ENCODE results near the gene LY6G5B.

LY6G5B gene

DNA sequence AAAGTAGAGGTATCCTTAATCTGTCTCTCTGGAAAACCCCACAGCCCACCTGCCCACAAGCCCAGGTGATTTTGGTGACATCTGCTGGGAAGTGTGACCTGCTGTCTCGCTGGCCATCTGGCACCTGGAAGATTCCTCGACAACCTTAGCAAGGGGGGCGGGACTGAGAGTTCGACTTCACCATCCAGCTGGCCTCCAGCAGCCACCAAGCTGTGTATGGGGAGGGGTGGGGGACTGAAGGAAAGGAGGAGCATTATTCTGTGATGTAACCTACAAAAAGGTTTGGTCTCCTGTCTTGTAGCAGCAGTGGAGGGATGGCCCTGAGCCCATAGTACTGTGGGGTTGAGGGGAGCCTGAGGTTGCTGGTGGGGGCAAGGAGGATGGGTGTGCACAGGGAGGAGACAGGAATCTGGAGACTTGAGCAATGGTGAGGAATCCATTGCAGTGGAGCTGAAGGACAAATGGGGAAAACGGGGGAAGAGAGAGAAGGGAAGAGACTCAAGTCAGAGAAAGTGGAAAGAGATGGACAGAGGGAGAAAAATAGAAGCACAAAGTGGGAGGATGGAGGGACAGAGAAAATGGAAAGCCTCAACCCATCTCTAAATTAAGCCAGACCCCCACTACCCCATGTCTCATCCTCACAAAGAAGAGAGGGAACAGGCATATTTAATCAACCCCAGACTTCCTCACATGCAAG is 40.9 kb downstream of the LY6G5B start:
- Histone ChIP-seq H3K4me3 (no peak overlapping the region), H3K27ac (no peak overlapping the region), H3K36me3 (ENCODE audit: insufficient read depth, low read length) (no peaks in the 10 kb centered on the region), H3K9me3 (ENCODE audit: low read depth, low read length) (no peaks in the 10 kb centered on the region), H3K9ac (ENCODE audit: insufficient read length) (no peak overlapping the region)
- no peak for TF ChIP-seq FOXP2 (optimal IDR thresholded peaks at IDR 0.05; ENCODE audit: control extremely low read depth, extremely low read length, insufficient read depth)
- no peak for TF ChIP-seq POLR2AphosphoS5 (IDR thresholded peaks at IDR 0.05; ENCODE audit: borderline replicate concordance, low read depth, low read length)
- TF ChIP-seq EZH2 (IDR thresholded peaks at IDR 0.05): no peak
- DNase-seq (ENCODE audit: low read depth, low spot score): no peak

DNA sequence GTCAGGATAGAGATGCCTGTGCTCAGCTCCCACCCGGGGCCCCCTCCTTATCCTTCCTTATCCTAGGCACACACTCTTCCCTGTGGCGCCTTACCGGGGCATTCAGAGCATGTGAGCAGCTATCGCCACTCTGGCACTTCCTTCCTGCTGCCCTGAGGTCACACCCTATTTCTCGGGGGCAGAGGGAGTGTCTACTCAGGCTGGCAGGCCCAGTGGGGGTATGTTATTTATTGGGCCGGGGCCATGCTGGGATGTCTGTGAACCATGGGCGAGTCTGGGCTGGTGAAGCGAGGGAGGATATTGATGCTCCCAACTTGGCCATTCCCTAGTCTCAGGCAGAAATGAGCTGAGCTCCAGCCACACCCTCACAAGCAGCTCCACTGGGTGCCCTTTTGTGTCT is 41.5 kb downstream of the LY6G5B start:
- TF ChIP-seq POLR2AphosphoS5 (IDR thresholded peaks at IDR 0.05; ENCODE audit: borderline replicate concordance, low read depth, low read length) (no peak), FOXP2 (optimal IDR thresholded peaks at IDR 0.05; ENCODE audit: control extremely low read depth, extremely low read length, insufficient read depth) (no peak), EZH2 (IDR thresholded peaks at IDR 0.05) (no peak)
- H3K27ac ChIP-seq: no peak overlapping the region
- H3K9me3 ChIP-seq (ENCODE audit: low read depth, low read length): no peaks in the 10 kb centered on the region
- DNase-seq (ENCODE audit: low read depth, low spot score): no peak
- no peak overlapping the region for H3K4me3 ChIP-seq
- no peaks in the 10 kb centered on the region for H3K36me3 ChIP-seq (ENCODE audit: insufficient read depth, low read length)
- H3K9ac ChIP-seq (ENCODE audit: insufficient read length): no peak overlapping the region

DNA sequence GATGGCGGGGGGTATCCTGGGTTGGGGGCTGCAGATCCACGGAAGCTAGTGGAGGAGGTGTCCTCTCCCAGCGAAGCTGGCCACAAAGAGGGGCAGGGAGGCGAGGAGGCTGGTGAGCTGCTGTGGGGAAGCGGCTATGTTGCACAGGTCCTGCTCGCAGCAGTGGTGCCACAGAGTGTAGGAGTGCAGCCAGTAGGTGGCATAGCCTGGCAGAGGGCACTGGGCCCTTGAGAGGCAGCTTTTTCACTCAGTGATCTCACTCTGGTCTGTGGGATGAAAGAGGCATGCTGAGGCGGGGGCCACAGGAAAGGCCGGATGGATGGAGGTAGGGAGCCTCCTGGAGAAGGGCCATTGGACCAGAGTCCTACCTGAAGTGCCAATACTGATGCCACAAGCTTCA is 42.5 kb downstream of the LY6G5B start:
- no peaks in the 10 kb centered on the region for H3K9me3 ChIP-seq (ENCODE audit: low read depth, low read length)
- TF ChIP-seq FOXP2 (optimal IDR thresholded peaks at IDR 0.05; ENCODE audit: control extremely low read depth, extremely low read length, insufficient read depth) (no peak), POLR2AphosphoS5 (IDR thresholded peaks at IDR 0.05; ENCODE audit: borderline replicate concordance, low read depth, low read length) (no peak), EZH2 (IDR thresholded peaks at IDR 0.05) (no peak)
- no peak overlapping the region for H3K9ac ChIP-seq (ENCODE audit: insufficient read length)
- H3K27ac ChIP-seq: no peak overlapping the region
- no peak overlapping the region for H3K4me3 ChIP-seq
- DNase-seq (ENCODE audit: low read depth, low spot score): no peak
- H3K36me3 ChIP-seq (ENCODE audit: insufficient read depth, low read length): no peaks in the 10 kb centered on the region

DNA sequence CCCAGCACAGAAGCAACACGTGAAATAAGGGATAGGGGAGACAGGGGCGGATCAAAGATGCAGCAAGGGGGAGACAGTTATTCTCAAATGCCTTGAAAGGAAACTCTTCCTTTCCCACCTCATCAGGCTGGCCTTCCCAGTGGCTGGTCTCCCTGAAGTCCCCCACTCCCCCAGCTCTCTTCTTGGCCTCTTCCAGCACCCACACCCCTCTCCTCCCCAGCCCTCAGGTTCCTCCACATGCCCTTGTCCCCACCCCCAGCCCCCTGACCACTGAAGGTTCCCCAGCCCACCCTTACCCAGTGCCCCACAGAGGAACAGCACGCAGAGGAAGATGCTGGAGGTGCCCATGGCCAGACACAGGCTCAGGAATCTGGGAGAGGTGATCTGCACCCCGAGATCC is 43.7 kb downstream of the LY6G5B start:
- H3K4me3 ChIP-seq: peak overlapping the region; percentile 37
- H3K36me3 ChIP-seq (ENCODE audit: insufficient read depth, low read length): no peaks in the 10 kb centered on the region
- TF ChIP-seq FOXP2 (optimal IDR thresholded peaks at IDR 0.05; ENCODE audit: control extremely low read depth, extremely low read length, insufficient read depth) (no peak), POLR2AphosphoS5 (IDR thresholded peaks at IDR 0.05; ENCODE audit: borderline replicate concordance, low read depth, low read length) (no peak), EZH2 (IDR thresholded peaks at IDR 0.05) (no peak)
- H3K9me3 ChIP-seq (ENCODE audit: low read depth, low read length): no peaks in the 10 kb centered on the region
- no peak for DNase-seq (ENCODE audit: low read depth, low spot score)
- peak overlapping the region; percentile 71 for H3K9ac ChIP-seq (ENCODE audit: insufficient read length)
- H3K27ac ChIP-seq: peak overlapping the region; percentile 86

- Histone ChIP-seq H3K9ac (ENCODE audit: insufficient read length) (peak overlapping the region; percentile 71), H3K27ac (peak overlapping the region; percentile 86), H3K9me3 (ENCODE audit: low read depth, low read length) (no peaks in the 10 kb centered on the region), H3K4me3 (peak overlapping the region; percentile 37), H3K36me3 (ENCODE audit: insufficient read depth, low read length) (no peaks in the 10 kb centered on the region)
- TF ChIP-seq EZH2 (IDR thresholded peaks at IDR 0.05) (no peak), POLR2AphosphoS5 (IDR thresholded peaks at IDR 0.05; ENCODE audit: borderline replicate concordance, low read depth, low read length) (no peak), FOXP2 (optimal IDR thresholded peaks at IDR 0.05; ENCODE audit: control extremely low read depth, extremely low read length, insufficient read depth) (no peak)
- no peak for DNase-seq (ENCODE audit: low read depth, low spot score)
Observed at GRCh38 chr6:31713991-31714684, 44.4 kb downstream of the LY6G5B start.

- peak within 1 kb of the TSS; percentile 86 for H3K27ac ChIP-seq
- H3K9ac ChIP-seq (ENCODE audit: insufficient read length): peak within 1 kb of the TSS; percentile 71
- TF ChIP-seq FOXP2 (optimal IDR thresholded peaks at IDR 0.05; ENCODE audit: control extremely low read depth, extremely low read length, insufficient read depth) (no peak), POLR2AphosphoS5 (IDR thresholded peaks at IDR 0.05; ENCODE audit: borderline replicate concordance, low read depth, low read length) (no peak), EZH2 (IDR thresholded peaks at IDR 0.05) (no peak)
- H3K9me3 ChIP-seq (ENCODE audit: low read depth, low read length): no peaks in the 10 kb centered on the region
- H3K4me3 ChIP-seq: peak within 1 kb of the TSS; percentile 37
- H3K36me3 ChIP-seq (ENCODE audit: insufficient read depth, low read length): no peaks in the 10 kb centered on the region
- no peak for DNase-seq (ENCODE audit: low read depth, low spot score)
Observed at GRCh38 chr6:31715022-31715958, 45.5 kb downstream of the LY6G5B start, which contains the start of gene LY6G6D. LY6G6D (plus strand) TSS chr6:31715348; CDS start chr6:31715356, 8 bp downstream.

DNA sequence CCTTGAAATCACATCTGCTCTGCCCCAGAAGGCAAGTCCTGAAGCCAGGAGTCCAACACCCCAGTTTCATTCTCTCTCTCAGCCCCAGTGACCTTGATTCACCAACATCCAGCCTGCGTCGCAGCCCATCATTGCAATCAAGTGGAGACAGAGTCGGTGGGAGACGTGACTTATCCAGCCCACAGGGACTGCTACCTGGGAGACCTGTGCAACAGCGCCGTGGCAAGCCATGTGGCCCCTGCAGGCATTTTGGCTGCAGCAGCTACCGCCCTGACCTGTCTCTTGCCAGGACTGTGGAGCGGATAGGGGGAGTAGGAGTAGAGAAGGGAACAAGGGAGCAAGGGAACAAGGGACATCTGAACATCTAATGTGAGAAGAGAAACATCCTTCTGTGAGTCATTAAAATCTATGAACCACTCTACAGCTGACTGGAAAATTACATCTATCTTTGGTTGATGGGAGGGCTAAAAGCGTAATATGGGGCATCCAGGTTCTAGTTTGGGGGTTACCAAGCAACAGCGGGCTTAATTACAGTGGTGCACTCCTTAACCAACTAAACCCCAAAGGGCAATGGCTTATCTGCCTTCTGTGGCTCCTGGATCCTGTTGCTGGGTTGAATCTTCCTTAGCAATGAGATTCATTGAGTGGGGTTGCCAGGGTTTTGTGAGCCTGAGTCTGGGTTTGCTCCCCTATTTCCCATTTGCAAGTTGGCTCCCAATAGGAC is 47.9 kb downstream of the LY6G5B start:
- Histone ChIP-seq H3K4me3 (no peak overlapping the region), H3K9me3 (ENCODE audit: low read depth, low read length) (no peaks in the 10 kb centered on the region), H3K27ac (no peak overlapping the region), H3K9ac (ENCODE audit: insufficient read length) (no peak overlapping the region), H3K36me3 (ENCODE audit: insufficient read depth, low read length) (no peaks in the 10 kb centered on the region)
- DNase-seq (ENCODE audit: low read depth, low spot score): no peak
- TF ChIP-seq POLR2AphosphoS5 (IDR thresholded peaks at IDR 0.05; ENCODE audit: borderline replicate concordance, low read depth, low read length) (no peak), EZH2 (IDR thresholded peaks at IDR 0.05) (no peak), FOXP2 (optimal IDR thresholded peaks at IDR 0.05; ENCODE audit: control extremely low read depth, extremely low read length, insufficient read depth) (no peak)

Measured in SK-N-MC (cell line).